LNCAP (cell line): Measurements from ENCODE around the gene KCNQ2.

Experiments
- TF ChIP-seq, protein P1 (sequence below): fragments of 450-650 bp; IDR thresholded peaks from 2 replicates; pipeline ENCODE4 v1.5.1; 2017; ENCODE audit warnings: mild to moderate bottlenecking

Gene KCNQ2

DNA sequence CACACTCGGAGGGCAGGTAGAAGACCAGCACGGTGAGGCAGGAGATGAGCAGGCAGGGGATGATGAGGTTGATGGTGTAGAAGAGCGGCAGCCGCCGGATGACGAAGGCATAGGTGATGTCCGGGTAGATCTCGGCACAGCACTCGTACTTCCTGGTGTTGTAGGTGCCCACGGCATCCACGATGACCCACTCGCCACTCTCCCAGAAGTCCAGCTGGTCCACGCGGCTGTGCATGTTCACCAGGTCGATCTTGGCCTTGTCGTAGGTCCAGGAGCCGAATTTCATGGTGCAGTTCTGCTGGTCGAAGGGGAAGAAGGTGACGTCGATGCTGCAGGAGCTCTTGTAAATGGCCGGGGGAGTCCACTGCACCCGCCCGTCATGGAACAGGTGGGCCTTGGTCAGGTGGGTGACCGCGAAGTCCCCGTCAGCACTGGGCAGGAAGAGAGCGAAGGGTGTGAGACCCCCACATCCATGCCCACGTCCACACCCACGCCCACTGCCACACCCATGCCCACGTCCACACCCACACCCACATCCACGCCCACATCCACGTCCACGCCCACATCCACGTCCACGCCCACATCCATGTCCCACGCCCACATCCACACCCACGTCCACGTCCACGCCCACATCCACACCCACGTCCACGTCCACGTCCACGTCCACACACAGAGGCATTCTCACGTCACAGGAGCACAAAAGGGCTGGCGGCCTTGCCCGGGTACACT is 121.7 kb downstream of the KCNQ2 start:
- TF ChIP-seq, protein P1, sequence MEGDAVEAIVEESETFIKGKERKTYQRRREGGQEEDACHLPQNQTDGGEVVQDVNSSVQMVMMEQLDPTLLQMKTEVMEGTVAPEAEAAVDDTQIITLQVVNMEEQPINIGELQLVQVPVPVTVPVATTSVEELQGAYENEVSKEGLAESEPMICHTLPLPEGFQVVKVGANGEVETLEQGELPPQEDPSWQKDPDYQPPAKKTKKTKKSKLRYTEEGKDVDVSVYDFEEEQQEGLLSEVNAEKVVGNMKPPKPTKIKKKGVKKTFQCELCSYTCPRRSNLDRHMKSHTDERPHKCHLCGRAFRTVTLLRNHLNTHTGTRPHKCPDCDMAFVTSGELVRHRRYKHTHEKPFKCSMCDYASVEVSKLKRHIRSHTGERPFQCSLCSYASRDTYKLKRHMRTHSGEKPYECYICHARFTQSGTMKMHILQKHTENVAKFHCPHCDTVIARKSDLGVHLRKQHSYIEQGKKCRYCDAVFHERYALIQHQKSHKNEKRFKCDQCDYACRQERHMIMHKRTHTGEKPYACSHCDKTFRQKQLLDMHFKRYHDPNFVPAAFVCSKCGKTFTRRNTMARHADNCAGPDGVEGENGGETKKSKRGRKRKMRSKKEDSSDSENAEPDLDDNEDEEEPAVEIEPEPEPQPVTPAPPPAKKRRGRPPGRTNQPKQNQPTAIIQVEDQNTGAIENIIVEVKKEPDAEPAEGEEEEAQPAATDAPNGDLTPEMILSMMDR = no peak
